Stromal cell of bone marrow (primary cell): ENCODE data around the gene FDX1.

Experiments used
- DNase-seq: peaks from one replicate; pipeline ENCODE4 v3.0.0-alpha.2; 2012; ENCODE audit warnings: low read depth

Gene FDX1

DNA sequence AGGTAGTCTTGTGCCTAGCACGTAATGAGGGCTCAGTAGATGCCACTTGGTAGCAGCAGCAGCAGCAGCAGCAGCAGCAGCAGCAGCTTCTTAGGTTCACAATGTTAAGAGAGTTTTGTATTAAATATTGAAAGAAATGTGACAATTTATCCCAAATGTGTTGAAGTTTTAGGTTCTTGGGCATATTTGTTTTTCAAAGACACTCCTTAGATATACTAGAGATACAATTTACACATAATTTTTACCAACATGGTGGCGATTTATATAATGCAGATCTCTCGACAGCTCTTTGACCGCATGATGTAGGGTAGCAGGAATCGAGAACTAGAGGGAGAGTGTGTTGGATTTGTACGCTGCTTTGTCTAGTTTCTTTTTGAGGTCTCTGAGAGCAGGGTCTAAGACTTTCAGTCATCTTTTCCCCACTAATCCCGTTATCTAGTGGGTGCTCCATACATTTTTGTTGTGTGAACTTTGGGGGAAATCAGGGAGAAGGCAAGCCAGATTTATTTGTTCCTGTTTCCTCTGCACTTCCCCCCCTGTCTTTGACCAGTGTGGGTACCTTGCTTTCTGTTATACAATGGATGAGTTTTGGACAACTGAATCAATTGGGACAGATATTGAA, 1.4 kb downstream of the FDX1 start:
- DNase-seq: no peak

DNA sequence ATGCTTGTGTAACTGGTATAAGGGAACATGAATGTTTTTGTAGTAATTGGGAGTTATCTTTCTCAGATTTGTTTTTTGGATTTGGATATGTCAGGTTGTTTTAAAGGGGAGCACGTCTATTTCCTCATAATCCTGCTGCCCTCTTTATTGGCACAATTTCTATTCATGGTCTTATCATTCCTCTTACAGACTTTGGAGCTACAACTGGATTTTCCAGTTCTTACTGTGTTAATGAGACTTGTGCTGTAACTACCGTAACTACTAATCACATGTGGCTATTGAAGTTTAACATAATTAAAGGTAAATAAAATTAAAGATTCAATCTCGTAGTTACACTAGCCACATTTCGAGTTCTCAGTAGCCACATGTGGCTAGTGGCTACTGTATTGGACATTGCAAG, 1.9 kb downstream of the FDX1 start:
- no peak for DNase-seq

DNA sequence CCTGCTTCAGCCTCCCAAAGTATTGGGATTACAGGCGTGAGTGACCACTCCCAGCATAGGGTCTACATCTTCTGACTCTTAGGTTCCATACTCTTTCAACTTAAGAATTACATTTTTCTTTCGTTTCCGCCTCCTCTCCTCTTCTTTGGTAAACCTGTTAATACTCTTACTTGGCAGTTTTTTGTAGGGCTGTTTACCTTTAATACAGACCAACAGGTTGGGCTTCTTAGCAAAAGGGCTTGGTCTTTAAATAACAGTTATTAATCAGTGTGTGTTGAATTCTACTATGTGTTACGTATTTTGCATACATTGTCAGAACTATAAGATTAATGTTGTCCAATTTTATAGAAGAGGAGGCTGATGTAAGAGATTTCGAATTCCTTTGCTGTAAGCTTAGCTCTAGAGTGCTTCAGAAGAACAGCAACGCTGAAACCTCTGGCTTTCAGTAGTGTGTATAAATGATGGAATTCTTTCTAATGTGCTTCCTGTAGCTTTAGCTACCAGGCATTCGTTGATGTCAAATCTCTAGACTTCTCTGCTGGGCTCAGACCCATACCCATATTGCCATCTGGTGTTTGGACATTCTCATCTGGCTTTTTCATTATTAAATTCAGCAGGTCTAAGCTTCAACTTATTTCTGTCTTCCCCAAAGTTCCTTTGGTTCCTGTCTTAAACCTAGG, 3.1 kb downstream of the FDX1 start:
- no peak for DNase-seq

DNA sequence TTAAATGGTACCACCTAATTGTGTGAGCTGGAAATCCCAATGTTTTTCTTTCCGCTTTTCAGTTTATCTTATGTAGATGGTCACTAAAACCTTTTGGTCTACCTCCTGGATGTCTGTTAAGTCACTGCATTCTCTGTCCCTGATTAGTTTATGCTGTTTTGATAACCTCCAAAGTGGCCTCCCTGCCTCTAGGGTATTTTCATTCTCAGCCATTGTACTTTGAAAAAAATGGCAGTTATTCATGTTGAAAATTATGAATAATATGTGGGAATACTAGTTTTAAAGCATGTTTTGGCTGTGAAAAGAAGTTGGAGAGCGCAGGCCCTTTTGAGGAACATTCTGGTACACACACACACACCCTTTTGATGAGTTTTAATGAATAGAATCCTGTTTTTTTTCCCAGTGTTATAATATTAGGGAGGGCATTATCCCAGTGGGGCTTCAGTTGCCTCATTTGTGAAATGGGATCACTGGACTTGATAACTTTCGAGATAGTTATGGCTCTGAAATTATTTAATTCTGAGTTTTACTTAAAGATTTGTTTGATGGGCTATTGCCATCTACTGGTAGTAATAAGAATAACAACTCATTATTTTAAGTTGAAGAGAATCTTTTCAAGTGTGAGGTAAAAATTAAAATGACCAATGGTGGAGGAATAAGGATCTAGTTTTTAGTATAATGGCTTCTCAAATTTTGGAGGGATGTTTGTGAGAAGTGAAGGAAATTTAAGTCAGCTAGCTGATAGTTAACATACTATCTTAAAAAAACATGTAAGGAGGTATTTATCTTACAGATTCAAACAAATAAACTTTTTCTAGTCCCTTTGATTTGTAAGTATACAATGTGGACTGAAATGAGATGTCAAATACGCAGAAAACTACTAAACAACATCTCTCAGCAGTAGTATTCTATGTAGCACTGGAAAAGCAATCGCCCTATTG, 3.9 kb downstream of the FDX1 start:
- no peak for DNase-seq

DNA sequence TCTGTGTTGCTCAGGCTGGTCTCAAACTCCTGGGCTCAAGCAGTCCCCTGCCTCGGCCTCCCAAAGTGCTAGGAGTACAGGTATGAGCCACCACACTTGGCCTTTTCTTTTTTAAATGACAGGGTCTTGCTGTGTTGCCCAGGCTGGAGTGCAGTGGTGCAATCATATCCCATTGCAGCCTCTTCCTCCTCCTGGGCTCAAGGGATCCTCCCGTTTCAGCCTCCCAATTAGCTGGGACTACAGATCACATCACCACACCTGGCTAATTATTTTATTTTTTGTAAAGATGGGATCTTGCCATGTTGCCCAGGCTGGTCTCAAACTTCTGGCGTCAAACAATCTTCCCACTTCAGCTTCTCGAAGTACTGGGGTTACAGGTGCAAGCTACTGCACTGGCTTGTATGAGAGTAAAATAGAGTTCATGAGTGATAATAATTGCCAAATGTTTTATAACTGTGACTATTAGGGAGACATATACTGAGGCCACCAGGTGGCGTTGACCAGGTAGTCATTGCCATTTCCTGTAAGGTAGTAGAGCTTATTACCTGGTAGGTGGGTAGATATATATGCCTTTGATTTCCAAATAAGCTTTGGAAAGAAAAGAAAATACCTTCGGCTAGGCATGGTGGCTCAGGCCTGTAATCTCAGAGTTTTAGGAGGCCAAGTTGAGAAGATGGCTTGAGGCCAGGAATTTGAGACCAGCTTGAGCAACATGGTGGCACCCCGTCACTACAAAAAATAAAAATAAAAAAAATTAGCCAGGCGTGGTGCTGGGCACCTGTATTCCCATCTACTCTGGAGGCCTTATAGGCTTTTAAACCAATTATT, 5.4 kb downstream of the FDX1 start:
- DNase-seq: no peak

DNA sequence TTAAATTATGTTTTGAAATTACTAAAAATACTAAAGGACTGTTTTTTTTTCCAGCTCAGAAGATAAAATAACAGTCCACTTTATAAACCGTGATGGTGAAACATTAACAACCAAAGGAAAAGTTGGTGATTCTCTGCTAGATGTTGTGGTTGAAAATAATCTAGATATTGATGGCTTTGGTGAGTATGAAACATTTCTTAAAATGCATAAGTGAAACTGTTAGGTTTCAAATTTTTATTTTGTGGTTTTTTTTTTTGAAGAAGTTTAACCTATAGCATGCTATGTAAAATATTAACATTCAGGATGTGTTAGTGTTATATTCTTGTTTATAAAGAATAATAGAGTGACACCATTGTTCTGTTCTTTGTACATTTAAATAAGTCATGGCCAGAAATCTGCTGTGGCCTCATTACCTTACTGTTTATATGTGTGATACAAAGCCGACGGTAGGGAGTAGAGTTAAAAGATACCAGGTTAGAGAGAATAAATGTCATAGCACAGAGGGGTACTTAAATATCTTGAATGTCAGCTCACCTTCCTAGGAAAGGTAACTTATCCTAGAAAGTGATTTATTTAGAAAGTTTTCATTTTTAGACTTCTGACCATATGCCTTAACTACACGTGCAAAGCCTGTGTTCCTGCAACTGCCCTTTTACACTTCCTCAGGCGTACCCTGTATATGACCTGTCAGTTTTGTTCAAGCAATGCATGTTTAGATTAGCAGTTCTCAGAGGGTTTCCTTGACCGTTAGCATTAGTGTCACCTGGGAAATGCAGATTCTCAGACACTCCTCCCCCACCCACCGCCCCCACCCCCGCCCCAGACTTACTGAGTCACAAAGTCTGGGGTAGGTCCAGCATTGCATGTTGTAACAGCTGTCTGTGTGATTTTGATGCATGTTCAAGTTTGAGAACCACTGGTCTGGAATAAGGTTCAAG, 6.3 kb downstream of the FDX1 start:
- no peak for DNase-seq

DNA sequence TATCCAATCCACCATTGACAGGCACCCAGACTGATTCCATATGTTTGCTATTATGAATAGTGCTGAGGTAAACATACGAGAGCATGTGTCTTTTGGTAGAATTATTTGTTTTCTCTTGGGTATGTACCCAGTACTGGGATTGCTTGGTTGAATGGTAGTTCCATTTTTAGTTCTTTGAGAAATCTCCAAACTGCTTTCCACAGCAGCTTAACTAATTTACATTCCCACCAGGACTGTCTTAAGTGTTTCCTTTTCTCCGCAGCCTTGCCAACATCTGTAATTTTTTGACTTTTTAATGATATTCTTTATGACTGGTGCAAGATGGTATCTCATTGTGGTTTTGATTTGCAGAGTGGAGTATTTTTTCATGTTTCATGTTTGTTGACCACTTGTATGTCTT, 8.3 kb downstream of the FDX1 start:
- no peak for DNase-seq

DNA sequence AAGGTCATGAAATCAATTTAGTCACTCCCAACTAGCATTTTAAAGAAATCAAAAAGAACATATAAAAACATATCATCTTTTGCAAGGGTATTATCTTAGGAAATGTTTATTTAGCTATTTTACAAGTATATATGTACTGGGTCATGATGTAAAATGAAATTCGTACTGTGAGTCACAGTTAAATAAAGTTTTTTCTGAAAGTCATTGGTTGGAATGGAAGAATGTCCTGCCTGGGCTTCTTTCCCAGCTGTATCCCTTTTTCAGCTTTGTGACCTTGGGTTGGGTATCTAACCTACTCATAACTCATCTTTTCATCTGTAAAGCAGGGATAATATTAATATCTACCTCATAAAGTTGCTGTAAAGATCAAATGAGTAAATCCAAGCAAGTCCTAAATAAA, 15.7 kb downstream of the FDX1 start:
- no peak for DNase-seq

DNA sequence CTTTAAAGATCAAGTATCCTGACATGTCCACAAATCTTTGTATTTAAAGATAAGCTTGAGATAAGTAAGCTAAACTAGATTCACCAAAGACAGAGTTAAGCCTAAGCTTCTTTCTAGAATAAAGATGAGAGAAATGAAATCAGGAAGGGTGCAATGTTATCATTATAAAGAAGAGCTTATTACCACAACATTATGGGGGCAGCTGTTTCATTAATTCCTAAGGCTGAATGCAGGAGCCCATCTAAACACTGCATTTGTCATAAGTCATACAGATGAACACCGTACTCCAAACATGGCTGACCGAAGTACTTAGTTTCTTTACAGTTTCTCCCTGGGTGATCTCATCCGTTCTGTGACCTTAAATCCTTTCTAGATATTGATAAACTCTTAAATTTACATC, 16.3 kb downstream of the FDX1 start:
- DNase-seq: no peak

DNA sequence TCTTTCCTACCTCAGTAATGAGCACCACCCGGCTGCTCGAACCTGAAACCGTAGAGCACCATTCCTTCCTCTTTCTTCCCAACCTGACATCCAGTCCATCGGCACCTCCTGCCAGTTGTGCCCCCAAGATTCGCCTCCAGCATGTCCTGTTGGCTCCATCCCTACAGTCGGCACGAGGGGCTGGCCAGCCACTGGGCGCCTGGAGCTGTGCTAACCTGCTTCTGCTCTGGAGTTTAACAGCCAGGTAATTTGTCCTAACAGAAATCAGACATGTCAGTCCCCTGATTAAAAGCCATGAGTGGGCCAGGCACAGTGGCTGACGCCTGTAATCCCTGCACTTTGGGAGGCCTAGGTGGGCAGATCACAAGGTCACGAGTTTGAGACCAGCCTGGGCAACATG, 16.8 kb downstream of the FDX1 start:
- no peak for DNase-seq

DNA sequence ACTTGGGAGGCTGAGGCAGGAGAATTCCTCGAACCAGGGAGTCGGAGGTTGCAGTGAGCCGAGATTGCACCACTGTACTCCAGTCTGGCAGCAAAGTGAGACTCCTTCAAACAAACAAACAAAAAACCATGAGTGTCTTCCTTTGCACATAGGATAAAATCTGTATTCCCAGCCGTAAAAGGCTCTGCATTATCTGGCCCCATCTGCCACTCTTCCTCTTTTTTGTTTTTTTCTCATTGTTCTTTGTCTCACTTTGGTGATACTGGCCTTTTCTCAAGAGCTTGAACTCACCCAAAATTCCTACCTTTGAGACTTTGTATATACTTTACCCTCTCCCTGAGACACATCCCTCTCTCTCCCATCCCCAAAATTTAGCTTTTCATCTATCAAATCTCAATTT, 17.6 kb downstream of the FDX1 start:
- no peak for DNase-seq

DNA sequence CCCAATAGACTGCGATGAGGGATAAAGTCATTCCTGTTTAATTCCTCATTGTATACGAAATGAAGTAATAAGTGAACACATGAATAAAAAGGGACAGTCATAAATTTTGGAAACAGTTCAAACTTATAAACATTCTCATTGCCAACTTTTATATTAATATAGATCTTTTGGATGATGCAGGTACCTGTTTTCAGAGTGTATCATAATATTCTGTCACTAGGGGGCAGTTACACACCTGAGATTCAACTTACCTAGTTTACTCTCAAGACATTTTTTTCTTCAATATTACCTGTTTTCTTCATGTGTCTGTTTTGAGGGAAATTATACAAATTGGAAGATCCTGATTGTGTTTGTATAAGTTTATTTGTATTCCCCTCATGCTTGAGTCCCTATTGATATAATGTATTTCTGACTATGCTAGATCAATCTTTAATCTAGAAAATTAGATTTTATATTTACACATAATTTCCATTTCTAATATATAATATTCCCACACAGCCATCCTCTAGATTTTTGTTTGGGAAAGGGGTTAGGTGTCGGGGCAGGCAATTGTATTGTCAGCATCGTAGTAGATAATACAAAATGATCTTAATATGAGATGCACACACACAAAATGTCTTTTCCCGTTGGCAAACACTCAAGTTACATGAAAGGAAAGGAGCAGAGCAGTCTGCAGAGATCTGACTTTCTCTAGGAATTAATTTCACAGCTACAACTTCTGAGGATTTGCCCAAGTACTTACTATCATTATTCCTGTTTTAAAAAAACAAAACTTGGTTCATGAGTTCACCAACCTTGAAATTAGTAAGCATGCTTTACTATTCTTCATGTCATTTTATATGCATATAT, 18.4 kb downstream of the FDX1 start:
- DNase-seq: no peak

DNA sequence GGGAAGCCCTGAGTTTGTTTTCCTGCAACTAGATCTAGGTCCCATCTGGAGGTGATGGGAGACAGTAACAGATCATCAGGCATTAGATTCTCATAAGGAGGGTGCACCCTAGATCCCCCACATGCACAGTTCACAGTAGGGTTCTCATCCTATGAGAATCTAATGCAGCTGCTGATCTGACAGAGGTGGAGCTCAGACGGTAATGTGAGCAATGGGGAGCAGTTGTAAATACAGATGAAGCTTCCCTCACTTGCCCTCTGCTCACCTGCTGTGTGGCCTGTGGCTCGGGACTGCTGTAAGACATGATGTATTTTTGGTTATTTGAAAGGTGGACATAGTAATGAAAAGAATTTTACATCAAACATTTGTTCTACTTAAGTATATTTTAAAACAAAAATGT, 20.5 kb downstream of the FDX1 start:
- DNase-seq: no peak

DNA sequence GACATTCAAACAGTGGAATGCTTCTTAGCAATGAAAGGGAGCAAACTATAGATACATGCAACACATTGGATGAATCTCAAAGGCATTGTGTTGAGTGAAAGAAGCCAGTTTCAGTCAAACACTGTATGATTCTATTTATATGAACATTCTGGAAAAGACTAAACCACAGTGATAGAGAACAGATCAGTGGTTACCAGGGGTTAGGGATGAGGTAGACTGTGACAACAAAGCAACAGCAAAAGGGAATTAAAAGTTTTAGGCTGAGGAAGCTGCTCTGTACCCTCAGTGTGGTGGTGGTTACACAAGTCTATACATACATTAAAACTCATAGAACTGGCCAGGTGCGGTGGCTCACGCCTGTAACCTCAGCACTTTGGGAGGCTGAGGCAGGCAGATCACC, 23.0 kb downstream of the FDX1 start:
- no peak for DNase-seq

DNA sequence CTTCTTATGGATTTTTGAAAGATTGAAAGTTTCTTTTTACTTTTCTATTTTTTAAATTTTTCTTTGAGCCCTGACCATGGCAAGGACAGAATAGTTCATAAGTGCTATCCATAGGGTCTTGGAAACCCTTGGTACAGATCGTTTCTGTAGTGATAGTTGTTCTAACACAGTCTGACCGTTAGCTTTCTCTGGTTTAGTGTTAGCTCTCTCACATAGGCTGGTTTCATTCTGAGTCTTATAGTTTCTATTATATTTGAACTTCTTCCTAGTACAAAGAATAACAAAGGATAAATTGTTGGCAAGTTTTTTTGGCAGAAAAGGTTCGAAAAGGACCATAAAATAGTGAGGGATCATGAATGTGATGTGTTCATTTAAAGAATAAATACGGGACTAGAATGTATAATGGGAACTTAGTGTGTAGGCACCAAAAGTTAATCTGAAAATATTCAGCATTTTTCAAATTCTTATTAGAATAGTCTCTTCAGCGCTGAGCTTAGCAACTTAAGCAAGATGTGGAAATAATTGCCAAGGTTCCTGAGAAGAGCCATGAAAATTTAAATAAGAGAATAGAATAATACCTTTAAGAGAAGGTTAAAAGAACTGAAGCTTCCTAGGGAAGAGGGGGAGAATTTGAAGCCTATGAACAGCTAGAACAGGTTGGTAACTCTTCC, 24.1 kb downstream of the FDX1 start:
- no peak for DNase-seq

DNA sequence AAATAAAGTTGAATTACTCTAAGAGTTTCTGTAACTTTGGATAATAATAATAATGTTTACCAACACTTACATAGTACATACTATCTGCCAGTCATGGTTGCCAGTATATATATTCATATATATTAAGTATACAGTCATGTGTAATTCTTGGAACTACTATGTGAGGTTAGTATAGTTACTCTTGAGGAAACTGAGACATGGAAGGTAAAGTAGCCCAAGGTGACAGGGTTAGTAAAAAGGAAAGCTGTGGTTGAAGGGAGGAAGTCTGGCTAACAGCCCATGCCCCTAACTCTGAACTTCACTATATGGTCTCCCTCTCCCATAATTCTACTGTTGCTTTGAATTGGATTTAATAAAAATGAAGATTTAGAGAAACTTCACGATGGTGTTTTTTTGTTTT, 24.9 kb downstream of the FDX1 start:
- DNase-seq: no peak

DNA sequence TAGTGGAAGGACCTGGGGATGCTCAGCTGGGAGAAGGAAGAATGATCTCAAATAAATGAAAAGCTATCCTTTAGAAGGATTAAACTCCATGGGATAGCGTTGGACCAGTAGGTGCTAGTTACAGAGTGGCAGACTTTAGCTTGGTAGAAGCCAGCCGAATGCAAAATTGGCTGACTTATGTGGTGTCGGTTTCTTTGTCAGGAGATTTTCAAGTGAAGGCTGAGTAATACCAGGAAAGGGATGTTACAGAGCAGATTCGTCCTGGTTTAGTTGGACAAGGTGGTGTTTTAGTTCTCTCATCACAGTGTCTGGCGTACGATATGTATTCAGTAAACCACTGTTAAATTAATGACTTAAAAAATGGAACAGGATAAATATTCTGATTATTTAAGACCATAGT, 26.0 kb downstream of the FDX1 start:
- DNase-seq: no peak

DNA sequence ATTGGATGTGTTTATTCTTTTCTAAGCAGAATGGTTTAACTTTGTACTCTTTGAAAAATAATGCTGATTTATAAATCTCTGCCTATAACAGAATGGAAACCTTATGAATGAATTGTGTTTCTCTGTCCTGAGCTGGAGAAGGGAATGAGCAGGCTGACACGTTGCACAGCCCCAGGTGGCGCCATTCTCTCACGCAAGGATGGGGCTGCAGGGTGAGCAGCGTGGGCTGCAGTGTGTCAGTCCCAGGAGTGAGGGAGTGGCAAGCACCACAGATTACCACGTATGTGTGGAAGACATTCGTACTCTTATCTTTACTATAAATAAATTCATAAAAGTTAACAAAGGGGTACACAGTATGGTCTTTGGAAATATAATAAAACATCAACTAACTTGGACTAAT, 33.4 kb downstream of the FDX1 start:
- DNase-seq: peak; percentile 37

DNA sequence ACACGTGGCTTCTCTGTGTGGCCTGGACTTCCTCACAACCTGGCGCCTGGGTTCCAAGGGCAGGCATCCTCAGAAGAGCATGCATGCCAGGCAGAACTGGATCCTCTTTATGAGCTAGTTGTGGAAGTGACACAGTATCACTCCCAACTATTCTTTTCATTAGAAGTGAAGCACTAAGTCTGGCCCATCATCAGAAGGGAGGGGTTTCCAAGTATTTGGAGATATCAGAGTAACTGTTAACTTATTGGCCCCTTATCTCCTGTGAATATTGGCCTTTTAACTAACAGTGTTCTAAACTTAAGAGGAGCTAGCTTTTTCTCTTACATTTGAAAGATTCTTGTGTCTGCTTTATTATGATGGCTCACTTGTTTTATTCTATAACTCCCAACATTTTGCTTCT, 35.5 kb downstream of the FDX1 start:
- no peak for DNase-seq

DNA sequence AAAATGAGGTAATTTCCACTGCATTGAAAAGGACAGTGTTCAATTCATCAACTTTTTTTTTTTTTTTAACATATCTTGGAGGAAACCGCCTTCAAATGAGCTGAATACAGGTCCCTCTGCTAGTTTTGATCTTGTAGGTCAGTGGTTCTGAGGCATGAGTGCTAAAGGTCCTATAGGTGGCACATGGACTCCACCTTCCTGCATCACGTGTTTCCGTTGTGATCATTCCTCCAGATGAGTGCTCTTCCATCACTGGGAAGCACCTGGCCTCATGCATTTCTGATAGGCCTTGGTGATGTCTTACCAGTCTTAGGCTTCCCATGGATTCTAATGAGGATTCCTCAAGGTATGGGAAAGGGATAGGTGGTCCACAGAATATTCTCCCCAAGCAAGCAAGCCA, 37.8 kb downstream of the FDX1 start:
- DNase-seq: no peak
